HepG2 (cell line): Measurements from ENCODE around the gene SLC45A1. TPM values are rescaled to one million over a fixed set of nuclear protein-coding genes. Genes with fewer than 3 reads are reported as not detected.
A peak's percentile ranks its signal among the peaks of the same experiment; 100 is the strongest.

ENCODE experiments used
- ATAC-seq: fragments of 200-7000 bp; cut with Tn5 transposase; 3 replicates; pipeline ENCODE4 v1.9.1; 2020; ENCODE audit warnings: mild to moderate bottlenecking, moderate library complexity
- BruUV-seq: library from RNA; stranded (reverse); fragments of 400-500 nt; replicated peaks from 2 replicates; lab custom pipeline; 2021; lab: Mats Ljungman, UMichigan
- CTCF ChIA-PET: fragments of 300-600 bp; formaldehyde crosslinking; extraction: SDS; loops from one replicate; lab custom pipeline; 2021; ENCODE audit warnings: low total read pairs, inconsistent platforms, low intra/inter-chr PET ratio; lab: Yijun Ruan, JAX
- POLR2A ChIA-PET: fragments of 350-600 bp; sonication (Branson Sonifier 250); formaldehyde crosslinking; loops from one replicate; lab custom pipeline; 2020; ENCODE audit warnings: antibody characterized with exemption, inconsistent platforms; lab: Yijun Ruan, JAX
- DNase-seq: peaks from one replicate; pipeline ENCODE4 v3.0.0-alpha.2; 2015; ENCODE audit warnings: low spot score
- FAIRE-seq: peaks from 3 replicates; lab custom pipeline; 2011; peaks lifted over from hg19 to GRCh38; lab: Jason Lieb, UNC
- H2AFZ ChIP-seq: one replicate; pipeline ENCODE4 v1.6.1; 2011; ENCODE audit warnings: low read length, inconsistent platforms
- H3K27ac ChIP-seq: fragments of 300-600 bp; 3 replicates; pipeline ENCODE4 v1.8.0; 2011; ENCODE audit warnings: mixed run types, mild to moderate bottlenecking, mixed read lengths, low read length, inconsistent platforms; ENCODE audit not compliant: insufficient read depth; ENCODE audit errors: extremely low read length
- H3K27me3 ChIP-seq, 2 experiments: fragments of 200-600 bp in 1 of 2; 2 replicates in 1 of 2; 3 replicates in 1 of 2; pipeline versions ENCODE4 v1.6.0 to v1.8.0; 2011; ENCODE audit warnings: low read length in 2 of 2, mild to moderate bottlenecking in 2 of 2, moderate library complexity in 2 of 2, inconsistent platforms in 1 of 2; ENCODE audit not compliant: insufficient read depth in 2 of 2, control insufficient read depth in 1 of 2
- H3K36me3 ChIP-seq, 2 experiments: fragments of 200-600 bp in 1 of 2; replicated peaks in 1 of 2; 2 replicates in 1 of 2; 3 replicates in 1 of 2; pipeline versions ENCODE4 v1.5.1 to v1.8.0; 2011; ENCODE audit warnings: low read length in 2 of 2, inconsistent platforms in 1 of 2; ENCODE audit not compliant: insufficient read depth in 2 of 2, control insufficient read depth in 1 of 2
- H3K4me1 ChIP-seq: 2 replicates; pipeline ENCODE4 v1.5.1; 2012; ENCODE audit warnings: low read length, inconsistent platforms; ENCODE audit not compliant: insufficient read depth
- H3K4me2 ChIP-seq: 2 replicates; pipeline ENCODE4 v1.6.0; 2011; ENCODE audit warnings: low read depth, low read length, inconsistent platforms
- H3K4me3 ChIP-seq, 3 experiments: fragments of 200-600 bp in 1 of 3; sonication (generic), shearing (Covaris generic) in 1 of 3; replicated peaks in 1 of 3; 2 replicates each; pipeline ENCODE4 v1.5.1; 2011 to 2016; ENCODE audit warnings: low read length in 3 of 3, inconsistent platforms in 2 of 3, low read depth in 2 of 3, mild to moderate bottlenecking in 2 of 3, control low read depth in 1 of 3, mixed read lengths in 1 of 3; ENCODE audit not compliant: insufficient read depth in 1 of 3
- H3K79me2 ChIP-seq: one replicate; pipeline ENCODE4 v1.6.1; 2011; ENCODE audit warnings: low read length, inconsistent platforms; ENCODE audit not compliant: insufficient read depth
- H3K9ac ChIP-seq: 2 replicates; pipeline ENCODE4 v1.6.0; 2011; ENCODE audit warnings: mild to moderate bottlenecking, low read depth, low read length, inconsistent platforms; ENCODE audit not compliant: insufficient read depth
- H3K9me3 ChIP-seq: 2 replicates; pipeline ENCODE4 v1.5.1; 2012; ENCODE audit warnings: mild to moderate bottlenecking, low read length
- H4K20me1 ChIP-seq: 2 replicates; pipeline ENCODE4 v1.6.0; 2011; ENCODE audit warnings: inconsistent platforms, mild to moderate bottlenecking, low read length, moderate library complexity; ENCODE audit not compliant: insufficient read depth
- DZIP1 ChIP-seq: sonication (generic); formaldehyde crosslinking; IDR thresholded peaks from 2 replicates; pipeline ENCODE4 v1.5.0; 2020; ENCODE audit warnings: mild to moderate bottlenecking, missing genetic modification reagents
- FOSL1 ChIP-seq: sonication (generic); formaldehyde crosslinking; IDR thresholded peaks from 2 replicates; pipeline ENCODE4 v1.9.0; 2021; ENCODE audit warnings: missing genetic modification reagents, borderline replicate concordance
- FOXA1 ChIP-seq, 2 experiments: fragments of 450-650 bp in 1 of 2; sonication (generic) in 1 of 2; formaldehyde crosslinking in 1 of 2; IDR thresholded peaks; 2 replicates each; pipeline versions ENCODE4 v1.4.0 to v1.6.1; 2016 to 2020; ENCODE audit warnings: missing genetic modification reagents in 1 of 2
- MAZ ChIP-seq, 2 experiments: sonication (generic) in 1 of 2; formaldehyde crosslinking in 1 of 2; IDR thresholded peaks; 2 replicates each; pipeline versions ENCODE4 v1.5.0 to v1.6.1; 2012 to 2020; ENCODE audit warnings: low read depth in 2 of 2, mild to moderate bottlenecking in 2 of 2, borderline replicate concordance in 1 of 2, improper control_type of control experiment in 1 of 2, low read length in 1 of 2, missing genetic modification reagents in 1 of 2, moderate library complexity in 1 of 2
- POLR2A ChIP-seq, 2 experiments: IDR thresholded peaks; 2 replicates each; pipeline ENCODE4 v1.6.1; 2011; ENCODE audit warnings: low read depth in 2 of 2, low read length in 2 of 2, mild to moderate bottlenecking in 1 of 2, moderate library complexity in 1 of 2; ENCODE audit not compliant: insufficient read depth in 1 of 2
- RAD21 ChIP-seq: fragments of 450-650 bp; formaldehyde crosslinking; IDR thresholded peaks from 2 replicates; pipeline ENCODE4 v1.5.0; 2020; ENCODE audit warnings: mild to moderate bottlenecking
- RXRB ChIP-seq: IDR thresholded peaks from 2 replicates; pipeline ENCODE4 v1.6.1; 2016; ENCODE audit warnings: borderline replicate concordance, missing genetic modification reagents, missing compliant biosample characterization
- SMARCC2 ChIP-seq: fragments of 450-650 bp; IDR thresholded peaks from 2 replicates; pipeline ENCODE4 v1.6.1; 2017; ENCODE audit warnings: antibody characterized with exemption, mild to moderate bottlenecking
- SUZ12 ChIP-seq: fragments of 150-350 bp; IDR thresholded peaks from 2 replicates; pipeline ENCODE4 v1.6.1; 2014; ENCODE audit warnings: low read depth, low read length
- TAF15 ChIP-seq: fragments of 200-400 bp; formaldehyde crosslinking; IDR thresholded peaks from one replicate; pipeline ENCODE4 v1.6.1; 2018; ENCODE audit warnings: mild to moderate bottlenecking, low read depth, low read length; ENCODE audit not compliant: poor library complexity, severe bottlenecking
- ZBTB10 ChIP-seq: sonication (generic); formaldehyde crosslinking; IDR thresholded peaks from 2 replicates; pipeline ENCODE4 v1.4.0; 2020; ENCODE audit warnings: missing genetic modification reagents, borderline replicate concordance
- ZNF362 ChIP-seq: sonication (generic); formaldehyde crosslinking; IDR thresholded peaks from 2 replicates; pipeline ENCODE4 v1.4.0; 2020; ENCODE audit warnings: missing genetic modification reagents, mild to moderate bottlenecking, borderline replicate concordance
- ZNF543 ChIP-seq: sonication (generic); formaldehyde crosslinking; IDR thresholded peaks from 2 replicates; pipeline ENCODE4 v1.4.0; 2020; ENCODE audit warnings: mild to moderate bottlenecking, missing genetic modification reagents
- ZNF672 ChIP-seq: sonication (generic); formaldehyde crosslinking; IDR thresholded peaks from 2 replicates; pipeline ENCODE4 v1.8.1; 2022; ENCODE audit warnings: missing genetic modification reagents
- ZNF7 ChIP-seq: IDR thresholded peaks from 2 replicates; pipeline ENCODE4 v1.6.1; 2016; ENCODE audit warnings: missing biosample characterization, missing genetic modification reagents
- ZNF710 ChIP-seq: sonication (generic); formaldehyde crosslinking; IDR thresholded peaks from 2 replicates; pipeline ENCODE4 v1.5.0; 2020; ENCODE audit warnings: mild to moderate bottlenecking, missing genetic modification reagents, borderline replicate concordance
- WGBS: methylation state at CpG from one replicate; pipeline ENCODE4 v1.1.6; 2017; ENCODE audit warnings: low lambda C conversion rate; 5-methylcytosine and 5-hydroxymethylcytosine counted together
- in situ Hi-C: cut with HindIII; loops from 2 replicates; pipeline ENCODE4 v1.10.0; 2017; ENCODE audit warnings: low pct_unique_long_range_greater_than_20kb; ENCODE audit not compliant: extremely low pct_ligation_motif_present
- intact Hi-C: fragments of 100-400 bp; cut with micrococcal nuclease; formaldehyde crosslinking; loops from one replicate; pipeline ENCODE4 v1.10.0; 2022; ENCODE audit not compliant: unreplicated experiment
- polyA plus RNA-seq, 8 experiments: library from polyadenylated mRNA; depleted of rRNA in 3 of 8; stranded (reverse) in 7 of 8; unstranded in 1 of 8; fragments of >200 nt; fragmentation: Illumina TruSeq in 4 of 8; extraction: Trizol in 4 of 8; gene quantifications; 2 replicates each; pipeline versions ENCODE4 v1.2.1 to v1.2.3, GENCODE V29; 2011 to 2016; ENCODE audit warnings: low read depth in 4 of 8, missing spikeins in 1 of 8, mixed read lengths in 1 of 8; ENCODE audit not compliant: insufficient read depth in 1 of 8
- total RNA-seq, 5 experiments: library from RNA; depleted of rRNA; stranded (reverse); fragments of >200 nt; fragmentation: Illumina TruSeq; extraction: Trizol; gene quantifications; 2 replicates each; pipeline ENCODE4 v1.2.3, GENCODE V29; 2016; ENCODE audit warnings: low read depth in 1 of 5

The SLC45A1 gene
- total and polyA plus RNA-seq, 2 of the 13 experiments (the other 11 are each of a cell fraction or from before 2014, with no cell fraction given) = not detected

GRCh38 chr1:8342325-8342724, 24.4 kb downstream of the SLC45A1 start:
- H2AFZ ChIP-seq = no peak overlapping the region
- peaks cover 5 to 46% of the 10 kb centered on the region in 2 experiments; a peak in 4 of 5 replicates for H3K27me3 ChIP-seq
- CTCF ChIA-PET = interaction anchor here (2.7 kb wide), 1 partner anchor 366 kb away, joined by 12 read pairs; no protein-coding TSS in a partner anchor
- no peaks in the 10 kb centered on the region for H4K20me1 ChIP-seq
- 29% methylated on average over 10 of the region's 10 CpGs for WGBS
- H3K4me3 ChIP-seq = no peak overlapping the region
- peaks cover 35% of the 10 kb centered on the region for H3K4me1 ChIP-seq
- in situ Hi-C loops (no loop called here), intact Hi-C loops (no loop called here)
- H3K9me3 ChIP-seq = no peaks in the 10 kb centered on the region
- no peaks in the 10 kb centered on the region for H3K36me3 ChIP-seq
- H3K79me2 ChIP-seq = no peaks in the 10 kb centered on the region
- no peak overlapping the region for H3K27ac ChIP-seq
- FAIRE-seq (peak; percentile 15), ATAC-seq (peak; percentile 63), DNase-seq (peak; percentile 73)
- POLR2A ChIA-PET = interaction anchor here (1.2 kb wide), 2 partner anchors 326 to 367 kb away, joined by 3 to 4 read pairs; no protein-coding TSS in a partner anchor
- BruUV-seq = no TSS peak
- no peak overlapping the region for H3K9ac ChIP-seq
- peak overlapping the region; percentile 27; the same call in 1 of the 2 replicates for H3K4me2 ChIP-seq
- no peak for TF ChIP-seq POLR2A (IDR thresholded peaks at IDR 0.05; ENCODE audit: insufficient read depth in 1 of 2, low read depth in 2 of 2, low read length in 2 of 2)
- TF ChIP-seq TAF15 = no peak
- no peak for TF ChIP-seq ZBTB10 (CRISPR knock-in tag)
- no peak for TF ChIP-seq DZIP1
- TF ChIP-seq SUZ12 = no peak
- TF ChIP-seq SMARCC2 = no peak
- no peak for TF ChIP-seq ZNF543 (CRISPR knock-in tag)
- no peak for TF ChIP-seq RXRB (CRISPR knock-in tag)
- TF ChIP-seq RAD21 (CRISPR knock-in tag) = peak; percentile 60; the same call in 1 of the 2 replicates
- TF ChIP-seq ZNF7 (CRISPR knock-in tag) = no peak
- TF ChIP-seq FOXA1 (IDR thresholded peaks at IDR 0.05) = no peak
- no peak for TF ChIP-seq FOXA1 (CRISPR knock-in tag; IDR thresholded peaks at IDR 0.05)
- no peak for TF ChIP-seq ZNF672
- TF ChIP-seq FOSL1 (CRISPR knock-in tag) = no peak
- TF ChIP-seq MAZ (IDR thresholded peaks at IDR 0.05; ENCODE audit: borderline replicate concordance, low read depth, low read length) = no peak
- no peak for TF ChIP-seq MAZ (CRISPR knock-in tag; IDR thresholded peaks at IDR 0.05; ENCODE audit: low read depth)
- TF ChIP-seq ZNF362 (CRISPR knock-in tag) = no peak
- TF ChIP-seq ZNF710 (CRISPR knock-in tag) = no peak
